HG02943 (cell line): Measurements from ENCODE around the gene MCRIP1.
"Not testable (repeated sequence)": the region's sequence is repeated elsewhere in the genome, so short reads cannot be mapped to it uniquely, and the experiment has no call there.

Source experiments
- ATAC-seq: cut with Tn5 transposase; IDR thresholded peaks from one replicate; pipeline ENCODE4 v1.9.1; 2021; ENCODE audit warnings: mild to moderate bottlenecking, low read depth, moderate library complexity; ENCODE audit not compliant: unreplicated experiment

MCRIP1 gene

GRCh38 chr17:81842725-81843504, 9.8 kb upstream of the MCRIP1 start:
- ATAC-seq = no peak

- ATAC-seq = no peak
Measured at GRCh38 chr17:81842378-81842724, 9.3 kb upstream of the MCRIP1 start.

DNA sequence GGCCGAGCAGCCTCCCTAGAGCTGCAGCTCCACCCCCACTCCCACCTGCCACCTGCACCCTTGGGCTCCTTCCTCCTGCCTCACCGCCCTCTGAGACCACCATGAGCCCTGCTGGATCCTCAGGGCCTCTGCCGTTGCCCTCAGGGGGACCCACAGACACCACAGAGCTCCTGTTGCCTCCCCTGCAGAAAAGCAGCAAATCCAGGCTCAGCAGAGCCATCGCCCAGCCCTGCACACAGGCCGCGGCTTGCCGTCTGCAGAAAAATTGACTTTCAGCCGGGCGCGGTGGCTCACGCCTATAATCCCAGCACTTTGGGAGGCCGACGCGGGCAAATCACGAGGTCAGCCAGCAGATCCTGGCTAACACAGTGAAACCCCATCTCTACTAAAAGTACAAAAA, 8.8 kb upstream of the MCRIP1 start:
- ATAC-seq = no peak

GRCh38 chr17:81840826-81841778, 8.0 kb upstream of the MCRIP1 start:
- no peak for ATAC-seq

- ATAC-seq = not testable (repeated sequence)
Measured at GRCh38 chr17:81840059-81840458, 7.0 kb upstream of the MCRIP1 start.

GRCh38 chr17:81839301-81839700, 6.2 kb upstream of the MCRIP1 start:
- ATAC-seq = no peak

- no peak for ATAC-seq
Measured at GRCh38 chr17:81838753-81839255, 5.7 kb upstream of the MCRIP1 start.

DNA sequence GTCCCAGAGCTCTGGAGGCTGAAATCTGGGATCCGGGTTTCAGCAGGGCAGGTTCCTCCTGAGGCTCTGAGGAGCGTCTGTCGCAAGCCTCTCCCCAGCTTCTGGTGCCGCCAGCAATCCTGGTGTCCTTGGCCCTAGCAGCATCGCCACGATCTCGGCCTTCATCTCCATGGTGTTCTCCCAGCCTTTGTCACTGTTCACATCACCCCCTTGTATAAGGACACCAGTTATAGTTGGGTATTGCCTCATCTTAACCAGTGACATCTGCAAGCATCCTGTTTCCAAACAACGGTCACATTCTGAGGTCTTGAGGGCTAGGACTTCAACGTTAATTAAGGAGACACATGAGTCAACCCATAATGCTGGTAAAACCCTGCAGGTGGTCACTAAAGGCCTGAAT, 4.5 kb upstream of the MCRIP1 start:
- no peak for ATAC-seq

DNA sequence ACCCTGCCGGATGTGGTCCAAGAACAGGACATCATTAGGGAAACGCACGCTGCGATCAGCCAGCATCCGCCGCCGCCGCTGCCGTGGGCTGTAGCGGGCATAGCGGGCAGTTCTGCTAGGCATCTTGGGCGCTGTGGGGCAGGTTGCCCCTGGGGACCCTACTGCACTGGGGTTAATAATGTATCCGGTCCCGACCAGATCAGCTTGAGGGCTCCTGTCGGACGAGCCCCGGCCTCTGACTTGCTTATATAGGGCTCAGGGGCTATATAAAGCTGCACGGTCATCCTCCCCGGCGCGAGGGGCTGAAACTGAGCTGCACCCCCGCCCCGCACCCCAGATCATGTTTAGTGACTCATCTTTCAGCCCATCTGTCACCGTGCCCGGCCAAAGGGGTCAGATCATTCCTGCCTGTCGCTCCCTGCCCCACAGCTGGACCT, 1.8 kb upstream of the MCRIP1 start, which contains the start of gene PPP1R27:
Gene PPP1R27 (minus strand): TSS at position 220 of the 437 bp plus-strand sequence. CDS start 97 bp downstream, at position 123.
- ATAC-seq = no peak

DNA sequence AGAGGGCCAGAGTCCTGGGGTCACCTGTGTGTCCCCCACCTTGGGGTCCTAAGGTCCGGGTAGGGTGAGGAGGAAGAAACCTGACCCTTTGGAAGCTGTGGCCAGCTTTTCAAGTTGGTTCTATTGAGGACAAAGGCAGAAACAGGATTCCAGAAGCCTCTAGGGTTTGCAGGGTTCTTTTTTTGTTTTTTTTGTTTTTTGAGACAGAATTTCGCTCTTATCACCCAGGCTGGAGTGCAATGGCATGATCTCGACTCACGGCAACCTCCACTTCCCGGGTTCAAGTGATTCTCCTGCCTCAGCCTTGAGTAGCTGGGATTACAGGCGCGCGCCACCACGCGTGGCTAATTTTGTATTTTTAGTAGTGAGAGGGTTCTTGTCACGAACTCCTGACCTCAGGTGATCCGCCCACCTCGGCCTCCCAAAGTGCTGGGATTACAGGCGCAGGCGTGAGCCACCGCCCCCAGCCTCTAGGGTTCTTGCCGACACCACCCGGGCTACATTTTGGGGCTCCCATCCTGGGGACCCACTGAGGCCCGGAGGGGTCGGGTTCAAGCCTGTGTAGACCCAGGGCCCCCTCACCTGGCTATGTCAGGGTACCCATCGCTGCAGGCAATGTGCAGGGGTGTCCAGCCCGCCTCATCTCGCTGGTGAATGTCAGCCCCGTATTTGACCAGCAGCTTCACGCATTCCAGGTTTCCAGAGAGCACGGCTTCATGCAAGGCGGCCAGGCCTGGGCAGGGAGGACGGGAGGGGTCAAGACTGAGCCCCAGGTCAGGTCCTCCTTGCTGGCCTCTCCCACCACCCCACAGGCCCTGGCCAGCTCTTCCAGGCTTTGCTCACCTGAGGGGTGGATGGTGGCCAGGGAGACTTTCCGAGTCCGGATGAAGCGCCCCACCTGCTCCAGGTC, 1.1 kb upstream of the MCRIP1 start:
- no peak for ATAC-seq

- peak; percentile 51 for ATAC-seq
Measured at GRCh38 chr17:81832608-81833159, 407 bp downstream of the MCRIP1 start.

DNA sequence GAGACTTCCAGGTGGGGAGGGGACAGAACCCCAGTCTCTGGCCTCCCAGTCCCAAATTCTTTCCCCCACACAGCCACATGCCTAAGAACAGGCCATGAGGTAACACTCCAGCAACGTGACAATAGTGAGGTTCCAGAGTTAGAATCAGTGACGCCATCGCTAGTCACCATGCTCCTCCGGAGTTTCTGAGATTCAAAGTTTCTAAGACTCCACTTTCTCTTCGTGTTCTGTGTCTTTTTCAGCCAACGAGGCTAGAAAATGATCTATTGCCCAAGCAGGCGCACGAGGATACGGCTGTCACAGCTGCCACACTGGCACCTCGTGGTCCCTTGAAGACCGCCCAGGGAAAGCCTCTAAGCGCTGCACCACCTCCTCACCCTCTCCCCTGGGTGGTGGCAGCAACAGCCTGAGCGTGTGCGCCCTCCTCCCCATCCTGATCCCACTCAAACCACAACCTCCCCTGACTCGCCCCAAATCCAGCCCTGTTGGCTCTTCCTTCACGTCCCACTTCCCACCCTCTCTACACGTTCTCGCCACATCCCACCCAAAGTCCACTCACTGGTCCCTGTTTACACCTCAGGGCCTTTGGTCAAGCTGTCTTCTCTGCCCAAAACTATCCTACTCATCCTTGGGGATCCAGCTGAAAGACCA, 1.0 kb downstream of the MCRIP1 start:
- peak; percentile 8 for ATAC-seq

DNA sequence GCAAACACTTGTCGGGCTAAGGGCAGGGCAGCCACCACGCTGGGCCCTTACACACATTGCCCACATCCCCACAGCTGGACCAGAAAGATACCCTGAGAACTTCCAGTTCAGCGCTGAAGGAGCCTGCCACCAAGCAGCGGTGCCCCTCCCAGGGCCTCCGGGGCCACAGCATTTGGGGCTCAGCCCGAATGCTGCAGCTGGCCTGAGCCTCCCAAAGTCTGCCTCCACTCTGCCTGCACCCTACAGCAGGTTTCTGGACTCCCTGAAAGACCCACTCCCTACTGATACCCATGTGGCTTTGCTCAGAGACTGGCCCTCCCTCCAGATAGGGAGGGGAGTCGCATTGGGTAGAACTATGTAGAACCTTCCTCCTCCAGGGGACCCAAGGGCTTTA, 1.5 kb downstream of the MCRIP1 start:
- ATAC-seq = no peak

DNA sequence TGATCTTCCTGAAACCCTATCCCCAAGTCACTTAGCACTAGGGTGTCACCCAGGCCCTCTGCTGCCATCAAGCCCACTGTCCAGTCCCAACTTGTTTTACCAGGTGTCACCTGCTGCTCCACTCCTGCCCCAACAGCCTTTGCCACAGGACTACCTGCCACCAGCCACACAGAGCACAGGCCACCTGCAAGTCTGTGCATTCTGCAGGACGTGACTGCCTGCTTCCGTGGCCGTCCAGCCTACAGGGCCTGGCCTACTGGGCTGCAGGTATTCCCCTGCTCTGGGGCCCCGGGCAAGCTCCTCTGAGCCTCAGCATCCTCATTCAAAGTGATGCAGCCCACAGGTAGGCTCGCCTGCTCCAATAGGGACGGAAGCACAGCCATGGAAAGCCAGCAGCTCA, 3.2 kb downstream of the MCRIP1 start:
- ATAC-seq = no peak

- no peak for ATAC-seq
Measured at GRCh38 chr17:81828656-81829055, 4.4 kb downstream of the MCRIP1 start.

GRCh38 chr17:81825841-81826466, 7.1 kb downstream of the MCRIP1 start:
- no peak for ATAC-seq

- no peak for ATAC-seq
Measured at GRCh38 chr17:81824595-81824994, 8.5 kb downstream of the MCRIP1 start.

- ATAC-seq = no peak
Measured at GRCh38 chr17:81823820-81824550, 9.1 kb downstream of the MCRIP1 start.
